Panc1 (cell line): ENCODE results near the gene INPP4A. TPM values are rescaled to one million over a fixed set of nuclear protein-coding genes. Genes with fewer than 3 reads are reported as not detected.

ENCODE experiments used
- ATAC-seq: fragments of 200-7000 bp; cut with Tn5 transposase; 2 replicates; pipeline ENCODE4 v1.9.1; 2020; ENCODE audit warnings: mild to moderate bottlenecking, moderate library complexity
- BruUV-seq: library from RNA; stranded (reverse); fragments of 400-500 nt; replicated peaks from 2 replicates; lab custom pipeline; 2021; lab: Mats Ljungman, UMichigan
- CTCF ChIA-PET: fragments of 300-600 bp; sonication (Branson Sonifier 250); formaldehyde crosslinking; loops from one replicate; lab custom pipeline; 2022; ENCODE audit warnings: antibody characterized with exemption; lab: Charles Lee
- POLR2A ChIA-PET: fragments of 300-600 bp; sonication (Branson Sonifier 250); formaldehyde crosslinking; loops from one replicate; lab custom pipeline; 2022; ENCODE audit warnings: antibody characterized with exemption; lab: Charles Lee
- DNase-seq: peaks from one replicate; pipeline ENCODE4 v3.0.0-alpha.2; 2010; ENCODE audit warnings: low read depth, low spot score
- H3K27ac ChIP-seq: 2 replicates; pipeline ENCODE4 v1.5.1; 2011; ENCODE audit warnings: mild to moderate bottlenecking, low read length, inconsistent platforms
- H3K27me3 ChIP-seq: fragments of 200-500 bp; sonication (Bioruptor generic); 2 replicates; pipeline ENCODE4 v1.6.0; 2014; ENCODE audit warnings: low read length, inconsistent platforms; ENCODE audit not compliant: control insufficient read depth, insufficient read depth
- H3K36me3 ChIP-seq: fragments of 200-500 bp; sonication (Bioruptor generic); 2 replicates; pipeline ENCODE4 v1.5.1; 2014; ENCODE audit warnings: inconsistent platforms, mild to moderate bottlenecking, low read length, moderate library complexity; ENCODE audit not compliant: control insufficient read depth, insufficient read depth
- H3K4me1 ChIP-seq: 2 replicates; pipeline ENCODE4 v1.5.1; 2011; ENCODE audit warnings: inconsistent platforms, mild to moderate bottlenecking, low read length, moderate library complexity; ENCODE audit not compliant: control insufficient read depth, insufficient read depth
- H3K4me3 ChIP-seq, 2 experiments: 2 replicates each; pipeline ENCODE4 v1.5.1; 2011 to 2012; ENCODE audit warnings: low read depth in 2 of 2, low read length in 2 of 2, mild to moderate bottlenecking in 2 of 2, inconsistent platforms in 1 of 2, moderate library complexity in 1 of 2
- H3K9me3 ChIP-seq: fragments of 200-500 bp; sonication (Bioruptor generic); 2 replicates; pipeline ENCODE4 v1.5.1; 2014; ENCODE audit warnings: low read depth, mild to moderate bottlenecking, inconsistent platforms, low read length, moderate library complexity; ENCODE audit not compliant: control insufficient read depth, insufficient read depth
- CTCF ChIP-seq: fragments of 450-650 bp; IDR thresholded peaks from 2 replicates; pipeline ENCODE4 v1.5.1; 2017; ENCODE audit warnings: mild to moderate bottlenecking
- POLR2AphosphoS5 ChIP-seq: IDR thresholded peaks from 2 replicates; pipeline ENCODE4 v1.6.1; 2012; ENCODE audit warnings: mild to moderate bottlenecking, low read depth, low read length, moderate library complexity
- REST ChIP-seq, 2 experiments: IDR thresholded peaks; 2 replicates each; pipeline ENCODE4 v1.6.1; 2011 to 2012; ENCODE audit warnings: low read depth in 2 of 2, control low read depth in 1 of 2, low read length in 1 of 2, mild to moderate bottlenecking in 1 of 2, moderate library complexity in 1 of 2; ENCODE audit not compliant: insufficient read depth in 1 of 2
- SIN3A ChIP-seq: IDR thresholded peaks from 2 replicates; pipeline ENCODE4 v1.6.1; 2012; ENCODE audit warnings: low read depth, mild to moderate bottlenecking, low read length, moderate library complexity, borderline replicate concordance; ENCODE audit not compliant: insufficient read depth
- TCF7L2 ChIP-seq: IDR thresholded peaks from 2 replicates; pipeline ENCODE4 v1.6.1; 2011; ENCODE audit warnings: mild to moderate bottlenecking, low read depth, low read length, inconsistent platforms
- in situ Hi-C: cut with HindIII; loops from 2 replicates; pipeline ENCODE4 v1.10.0; 2016; ENCODE audit warnings: low sequenced_read_pairs, low pct_unique_long_range_greater_than_20kb
- intact Hi-C: fragments of 100-400 bp; cut with micrococcal nuclease; formaldehyde crosslinking; loops from one replicate; pipeline ENCODE4 v1.10.0; 2022; ENCODE audit not compliant: unreplicated experiment
- total RNA-seq: library from RNA; stranded (reverse); gene quantifications from one replicate; pipeline ENCODE4 v1.2.1, GENCODE V29; 2021; ENCODE audit not compliant: unreplicated experiment

Gene INPP4A
- total RNA-seq, 1 experiment from 2014 or later = 22.9 TPM

- in situ Hi-C loops (no loop called here), intact Hi-C loops (no loop called here)
- no peaks in the 10 kb centered on the region for H3K27me3 ChIP-seq
- BruUV-seq = no TSS peak
- POLR2A ChIA-PET = no interaction called here
- TF ChIP-seq SIN3A = no peak
- no peak for TF ChIP-seq REST (IDR thresholded peaks at IDR 0.05; ENCODE audit: insufficient read depth in 1 of 2, low read depth in 2 of 2, low read length in 1 of 2)
- no peak for TF ChIP-seq POLR2AphosphoS5
- TF ChIP-seq TCF7L2 = no peak
- no peak for TF ChIP-seq CTCF
- no peaks in the 10 kb centered on the region for H3K36me3 ChIP-seq
- H3K27ac ChIP-seq = peak overlapping the region; percentile 74
- no peak for DNase-seq
- peaks cover 10% of the 10 kb centered on the region for H3K4me1 ChIP-seq
- CTCF ChIA-PET = no interaction called here
- peak overlapping the region; percentile 83 to 88 for H3K4me3 ChIP-seq
- no peaks in the 10 kb centered on the region for H3K9me3 ChIP-seq
- peak; percentile 65 for ATAC-seq
Measured at GRCh38 chr2:98445177-98445682, 572 bp downstream of the INPP4A start.

- no peak for ATAC-seq
- Histone ChIP-seq H3K27me3 (no peaks in the 10 kb centered on the region), H3K27ac (peak overlapping the region; percentile 74), H3K9me3 (no peaks in the 10 kb centered on the region), H3K4me1 (peaks cover 10% of the 10 kb centered on the region), H3K36me3 (no peaks in the 10 kb centered on the region), H3K4me3 (peak overlapping the region; percentile 83 to 88)
- in situ Hi-C loops (no loop called here), intact Hi-C loops (no loop called here)
- TF ChIP-seq POLR2AphosphoS5 (no peak), CTCF (no peak), TCF7L2 (no peak), REST (IDR thresholded peaks at IDR 0.05; ENCODE audit: insufficient read depth in 1 of 2, low read depth in 2 of 2, low read length in 1 of 2) (no peak), SIN3A (no peak)
- DNase-seq = no peak
- BruUV-seq = no TSS peak
- CTCF ChIA-PET = no interaction called here
- POLR2A ChIA-PET = no interaction called here
Measured at GRCh38 chr2:98445683-98446581, 1.3 kb downstream of the INPP4A start.
